ENCODE measurements around the gene CSK. TPM values are rescaled to one million over a fixed set of nuclear protein-coding genes. Genes with fewer than 3 reads are reported as not detected.

Gene CSK
- total and polyA plus RNA-seq, 2 of the 8 experiments (the other 6 are each of a cell fraction or from before 2014, with no cell fraction given) = 13.7 to 50.2 TPM

GRCh38 chr15:74844319-74845207, 62.7 kb downstream of the CSK start (continued):
- TF ChIP-seq MAX (IDR thresholded peaks at IDR 0.05) = no peak
- TF ChIP-seq TCF12 (IDR thresholded peaks at IDR 0.05; ENCODE audit: low read depth, low read length) = no peak
